Measurements from ENCODE around the gene SORBS1.
A peak's percentile ranks its signal among the peaks of the same experiment; 100 is the strongest.

Gene SORBS1

GRCh38 chr10:95278061-95278988 is 282.8 kb downstream of the SORBS1 start:
- CTCF ChIA-PET = interaction anchor here (0.6 to 2.9 kb wide), 4 partner anchors 10 to 98 kb away, joined by 3 to 9 read pairs (median 6); no protein-coding TSS in a partner anchor
- no peaks in the 10 kb centered on the region for H3K9me3 ChIP-seq (ENCODE audit: control insufficient read depth, insufficient read depth, low read depth, low read length)
- H3K4me3 ChIP-seq (ENCODE audit: low read depth, low read length) = no peak overlapping the region
- TF ChIP-seq ZNF121 (tag by site-specific recombination; IDR thresholded peaks at IDR 0.05) = no peak
- peak; percentile 61 for TF ChIP-seq ZIC2 (tag by site-specific recombination; IDR thresholded peaks at IDR 0.05)
- 0 out of 2 replicates have a peak, but pooled peaks have one; percentile 5 for TF ChIP-seq ZSCAN30 (tag by site-specific recombination; IDR thresholded peaks at IDR 0.05)
- peak; percentile 12; the same call in 1 of the 2 replicates for TF ChIP-seq GLIS1 (tag by site-specific recombination; IDR thresholded peaks at IDR 0.05)
- TF ChIP-seq ZNF341 (tag by site-specific recombination; IDR thresholded peaks at IDR 0.05; ENCODE audit: low read depth) = peak; percentile 74
- POLR2A ChIA-PET = interaction anchor here (1.0 kb wide), 1 partner anchor 12 kb away, joined by 3 read pairs; the partner anchor contains the start of gene PDLIM1
- no peak overlapping the region for H3K27ac ChIP-seq (ENCODE audit: extremely low read depth, low read depth, low read length)
- peaks cover 9% of the 10 kb centered on the region; the same call in 1 of the 2 replicates for H3K4me1 ChIP-seq (ENCODE audit: control insufficient read depth, insufficient read depth, low read length)
- no peaks in the 10 kb centered on the region for H3K36me3 ChIP-seq (ENCODE audit: control insufficient read depth in 2 of 2, insufficient read depth in 1 of 2, low read length in 2 of 2)

GRCh38 chr10:95277614-95278013 is 283.6 kb downstream of the SORBS1 start:
- ChIA-PET CTCF (interaction anchor here (0.7 to 2.9 kb wide), 4 partner anchors 11 to 34 kb away, joined by 3 to 9 read pairs (median 6); no protein-coding TSS in a partner anchor), POLR2A (interaction anchor here (1.0 kb wide), 1 partner anchor 13 kb away, joined by 3 read pairs; the partner anchor contains the start of gene PDLIM1)
- Histone ChIP-seq H3K27ac (ENCODE audit: extremely low read depth, low read depth, low read length) (no peak overlapping the region), H3K36me3 (ENCODE audit: control insufficient read depth in 2 of 2, insufficient read depth in 1 of 2, low read length in 2 of 2) (no peaks in the 10 kb centered on the region), H3K4me3 (ENCODE audit: low read depth, low read length) (no peak overlapping the region), H3K9me3 (ENCODE audit: control insufficient read depth, insufficient read depth, low read depth, low read length) (no peaks in the 10 kb centered on the region), H3K4me1 (ENCODE audit: control insufficient read depth, insufficient read depth, low read length) (peaks cover 9% of the 10 kb centered on the region; the same call in 1 of the 2 replicates)
- TF ChIP-seq ZNF600 (tag by site-specific recombination; IDR thresholded peaks at IDR 0.05) (peak; percentile 57; the same call in 1 of the 2 replicates), ZBTB8A (tag by site-specific recombination; IDR thresholded peaks at IDR 0.05) (no peak), GLIS1 (tag by site-specific recombination; IDR thresholded peaks at IDR 0.05) (no peak), EGR2 (tag by site-specific recombination; IDR thresholded peaks at IDR 0.05; ENCODE audit: low read depth) (no peak)

DNA sequence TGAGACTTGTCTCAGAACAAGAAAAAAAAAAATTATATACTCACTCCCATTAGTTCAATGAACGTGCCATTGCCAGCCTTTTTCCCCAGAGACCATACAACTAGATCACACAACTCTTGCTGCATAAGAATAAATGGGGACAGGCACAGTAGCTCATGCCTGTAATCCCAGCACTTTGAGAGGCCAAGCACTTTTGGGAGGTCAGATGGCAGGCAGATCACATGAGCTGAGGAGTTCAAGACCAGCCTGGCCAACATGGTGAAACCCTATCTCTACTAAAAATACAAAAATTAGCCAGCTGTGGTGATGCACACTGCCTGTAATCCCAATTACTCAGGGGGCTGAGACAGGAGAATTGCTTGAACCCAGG is 284.0 kb downstream of the SORBS1 start:
- peaks cover 9% of the 10 kb centered on the region; the same call in 1 of the 2 replicates for H3K4me1 ChIP-seq (ENCODE audit: control insufficient read depth, insufficient read depth, low read length)
- ChIA-PET CTCF (interaction anchor here (0.6 to 0.7 kb wide), 2 partner anchors 34 to 156 kb away, joined by 3 read pairs; no protein-coding TSS in a partner anchor), POLR2A (interaction anchor here (0.9 to 1.0 kb wide), 2 partner anchors 11 to 13 kb away, joined by 3 to 4 read pairs; partner anchors contain the start of gene PDLIM1)
- H3K27ac ChIP-seq (ENCODE audit: extremely low read depth, low read depth, low read length) = no peak overlapping the region
- H3K9me3 ChIP-seq (ENCODE audit: control insufficient read depth, insufficient read depth, low read depth, low read length) = no peaks in the 10 kb centered on the region
- H3K36me3 ChIP-seq (ENCODE audit: control insufficient read depth in 2 of 2, insufficient read depth in 1 of 2, low read length in 2 of 2) = no peaks in the 10 kb centered on the region
- TF ChIP-seq ZNF274 (IDR thresholded peaks at IDR 0.05; ENCODE audit: low read length) (no peak), ZNF274 (tag by site-specific recombination; IDR thresholded peaks at IDR 0.05; ENCODE audit: borderline replicate concordance) (no peak), BCL11B (tag by site-specific recombination; IDR thresholded peaks at IDR 0.05; ENCODE audit: low read depth) (no peak), HOXC10 (CRISPR knock-in tag; IDR thresholded peaks at IDR 0.05) (no peak), ZNF211 (tag by site-specific recombination; IDR thresholded peaks at IDR 0.05; ENCODE audit: low read depth) (no peak), ZNF202 (tag by site-specific recombination; IDR thresholded peaks at IDR 0.05; ENCODE audit: borderline replicate concordance) (no peak), OSR2 (tag by site-specific recombination; IDR thresholded peaks at IDR 0.05) (0 out of 2 replicates have a peak, but pooled peaks have one; percentile 44), ZNF610 (tag by site-specific recombination; IDR thresholded peaks at IDR 0.05; ENCODE audit: borderline replicate concordance) (no peak), ZBTB21 (tag by site-specific recombination; IDR thresholded peaks at IDR 0.05) (no peak), ZNF629 (tag by site-specific recombination; IDR thresholded peaks at IDR 0.05) (0 out of 2 replicates have a peak, but pooled peaks have one; percentile 9), ZNF311 (tag by site-specific recombination; IDR thresholded peaks at IDR 0.05; ENCODE audit: borderline replicate concordance) (no peak), PATZ1 (tag by site-specific recombination; IDR thresholded peaks at IDR 0.05) (no peak), ZSCAN23 (tag by site-specific recombination; IDR thresholded peaks at IDR 0.05) (no peak), MZF1 (tag by site-specific recombination; IDR thresholded peaks at IDR 0.05; ENCODE audit: borderline replicate concordance) (no peak), ZNF558 (tag by site-specific recombination; IDR thresholded peaks at IDR 0.05) (no peak)
- no peak overlapping the region for H3K4me3 ChIP-seq (ENCODE audit: low read depth, low read length)

All from HEK293 (cell line).